HCT116 (cell line): ENCODE results near the gene NOP16. TPM values are rescaled to one million over a fixed set of nuclear protein-coding genes. Genes with fewer than 3 reads are reported as not detected.

Source experiments
- ATAC-seq: fragments of 200-7000 bp; cut with Tn5 transposase; 2 replicates; pipeline ENCODE4 v1.9.1; 2020; ENCODE audit warnings: mild to moderate bottlenecking, moderate library complexity
- BruUV-seq: library from RNA; stranded (reverse); fragments of 400-500 nt; replicated peaks from 2 replicates; lab custom pipeline; 2021; lab: Mats Ljungman, UMichigan
- CTCF ChIA-PET: fragments of 300-600 bp; sonication (Branson Sonifier 250); formaldehyde crosslinking; loops from one replicate; lab custom pipeline; 2021; ENCODE audit warnings: antibody characterized with exemption; lab: Charles Lee
- POLR2A ChIA-PET: fragments of 300-600, 350-600 bp; sonication (Branson Sonifier 250); formaldehyde crosslinking; loops from one replicate; lab custom pipeline; 2021; ENCODE audit warnings: antibody characterized with exemption; lab: Charles Lee
- RAD21 ChIA-PET, 2 experiments: fragments of 300-600 bp; sonication (Branson Sonifier 250); formaldehyde crosslinking; loops; one replicate each; lab custom pipeline; 2023; ENCODE audit warnings: low total read pairs in 2 of 2; ENCODE audit not compliant: uncharacterized antibody in 2 of 2, unreplicated experiment in 2 of 2, low non-redundant PET in 1 of 2; lab: Charles Lee
- DNase-seq: peaks from one replicate; pipeline ENCODE4 v3.0.0-alpha.2; 2010; ENCODE audit warnings: low read depth, low spot score
- H2AFZ ChIP-seq: fragments of 200-600 bp; shearing (Covaris generic), sonication (generic); 2 replicates; pipeline ENCODE4 v1.6.1; 2017; ENCODE audit warnings: low read depth, mixed run types, mixed read lengths, antibody characterized with exemption, low read length; ENCODE audit not compliant: poor library complexity, severe bottlenecking
- H3K27ac ChIP-seq: 2 replicates; pipeline ENCODE4 v1.5.1; 2012; ENCODE audit warnings: low read depth, low read length
- H3K27me3 ChIP-seq: fragments of 200-600 bp; sonication (generic); 2 replicates; pipeline ENCODE4 v1.6.1; 2016; ENCODE audit warnings: mixed run types, low read length, mixed read lengths; ENCODE audit not compliant: insufficient read depth
- H3K36me3 ChIP-seq, 2 experiments: fragments of 200-500 bp in 1 of 2; fragments of 200-600 bp in 1 of 2; sonication (Bioruptor generic) in 1 of 2; sonication (generic) in 1 of 2; 2 replicates each; pipeline versions ENCODE4 v1.5.1 to v1.6.1; 2014 to 2016; ENCODE audit warnings: low read length in 2 of 2, inconsistent platforms in 1 of 2, mixed read lengths in 1 of 2, mixed run types in 1 of 2; ENCODE audit not compliant: insufficient read depth in 2 of 2, control insufficient read depth in 1 of 2
- H3K4me1 ChIP-seq, 2 experiments: fragments of 200-600 bp in 1 of 2; sonication (generic) in 1 of 2; 2 replicates each; pipeline versions ENCODE4 v1.5.1 to v1.6.1; 2012 to 2017; ENCODE audit warnings: low read length in 2 of 2, inconsistent platforms in 1 of 2, mild to moderate bottlenecking in 1 of 2, mixed read lengths in 1 of 2, mixed run types in 1 of 2, moderate library complexity in 1 of 2; ENCODE audit not compliant: insufficient read depth in 2 of 2, control insufficient read depth in 1 of 2
- H3K4me2 ChIP-seq: fragments of 200-600 bp; sonication (generic); 2 replicates; pipeline ENCODE4 v1.6.1; 2017; ENCODE audit warnings: mixed run types, low read length, mixed read lengths
- H3K4me3 ChIP-seq, 2 experiments: fragments of 200-600 bp in 1 of 2; sonication (generic) in 1 of 2; replicated peaks in 1 of 2; 2 replicates each; pipeline ENCODE4 v1.5.1; 2011 to 2016; ENCODE audit warnings: low read length in 2 of 2, control low read depth in 1 of 2, low read depth in 1 of 2, mild to moderate bottlenecking in 1 of 2, mixed read lengths in 1 of 2, mixed run types in 1 of 2
- H3K79me2 ChIP-seq: fragments of 200-600 bp; sonication (generic); 2 replicates; pipeline ENCODE4 v1.6.1; 2017; ENCODE audit warnings: mild to moderate bottlenecking, mixed run types, low read length, moderate library complexity, mixed read lengths; ENCODE audit not compliant: insufficient read depth
- H3K9ac ChIP-seq: fragments of 200-600 bp; sonication (generic); 2 replicates; pipeline ENCODE4 v1.6.1; 2016; ENCODE audit warnings: low read length, mixed read lengths
- H3K9me2 ChIP-seq: fragments of 200-600 bp; sonication (generic), shearing (Covaris generic); 2 replicates; pipeline ENCODE4 v1.6.1; 2017; ENCODE audit warnings: mixed run types, mild to moderate bottlenecking, moderate library complexity; ENCODE audit not compliant: insufficient read depth
- H3K9me3 ChIP-seq, 2 experiments: fragments of 200-500 bp in 1 of 2; fragments of 200-600 bp in 1 of 2; sonication (Bioruptor generic) in 1 of 2; sonication (generic) in 1 of 2; 2 replicates each; pipeline ENCODE4 v1.6.1; 2014 to 2017; ENCODE audit warnings: low read length in 2 of 2, mixed read lengths in 2 of 2, inconsistent platforms in 1 of 2, low read depth in 1 of 2, mild to moderate bottlenecking in 1 of 2, mixed run types in 1 of 2, moderate library complexity in 1 of 2; ENCODE audit not compliant: control insufficient read depth in 1 of 2, insufficient read depth in 1 of 2
- H4K20me1 ChIP-seq: fragments of 200-600 bp; sonication (generic), shearing (Covaris generic); 2 replicates; pipeline ENCODE4 v1.6.1; 2017; ENCODE audit warnings: mixed run types, mild to moderate bottlenecking, moderate library complexity; ENCODE audit not compliant: insufficient read depth
- ATF3 ChIP-seq: IDR thresholded peaks from 2 replicates; pipeline ENCODE4 v1.6.1; 2012
- CBX3 ChIP-seq: IDR thresholded peaks from 2 replicates; pipeline ENCODE4 v1.6.1; 2012; ENCODE audit warnings: low read depth
- CEBPB ChIP-seq: IDR thresholded peaks from 2 replicates; pipeline ENCODE4 v1.6.1; 2012; ENCODE audit warnings: low read depth
- EGR1 ChIP-seq: IDR thresholded peaks from 2 replicates; pipeline ENCODE4 v1.6.1; 2012; ENCODE audit warnings: low read depth
- EZH2 ChIP-seq: fragments of 200-600 bp; sonication (generic); IDR thresholded peaks from 2 replicates; pipeline ENCODE4 v1.6.1; 2017; ENCODE audit warnings: antibody characterized with exemption, mixed run types
- MAX ChIP-seq: IDR thresholded peaks from 2 replicates; pipeline ENCODE4 v1.6.1; 2012
- POLR2A ChIP-seq: IDR thresholded peaks from 2 replicates; pipeline ENCODE4 v1.7.0; 2011; ENCODE audit warnings: borderline replicate concordance; ENCODE audit not compliant: insufficient read depth, insufficient read length; ENCODE audit errors: extremely low read depth
- POLR2AphosphoS5 ChIP-seq: IDR thresholded peaks from 2 replicates; pipeline ENCODE4 v1.6.1; 2011; ENCODE audit warnings: mild to moderate bottlenecking, low read depth, low read length, moderate library complexity
- RAD21 ChIP-seq: IDR thresholded peaks from 2 replicates; pipeline ENCODE4 v1.6.1; 2012; ENCODE audit warnings: low read depth, mild to moderate bottlenecking
- SRF ChIP-seq: IDR thresholded peaks from 2 replicates; pipeline ENCODE4 v1.6.1; 2012; ENCODE audit warnings: low read depth
- TCF7L2 ChIP-seq: IDR thresholded peaks from 2 replicates; pipeline ENCODE4 v1.7.0; 2011; ENCODE audit warnings: borderline replicate concordance, inconsistent platforms; ENCODE audit not compliant: insufficient read depth, insufficient read length; ENCODE audit errors: extremely low read depth
- YY1 ChIP-seq: IDR thresholded peaks from 2 replicates; pipeline ENCODE4 v1.6.1; 2011; ENCODE audit warnings: low read length, low read depth, moderate library complexity, mild to moderate bottlenecking; ENCODE audit not compliant: insufficient replicate concordance; ENCODE audit errors: extremely low read depth
- ZFX ChIP-seq: fragments of 450-650 bp; IDR thresholded peaks from 2 replicates; pipeline ENCODE4 v1.6.1; 2017
- ZNF274 ChIP-seq: fragments of 200-500 bp; sonication (Bioruptor generic); IDR thresholded peaks from 2 replicates; pipeline ENCODE4 v1.6.1; 2014; ENCODE audit warnings: mild to moderate bottlenecking, low read depth, low read length, inconsistent platforms
- intact Hi-C: fragments of 100-400 bp; cut with micrococcal nuclease; formaldehyde crosslinking; loops from 2 replicates; pipeline ENCODE4 v1.10.0; 2022
- total RNA-seq: library from RNA; stranded (reverse); gene quantifications from one replicate; pipeline ENCODE4 v1.2.1, GENCODE V29; 2021; ENCODE audit not compliant: unreplicated experiment

Gene NOP16
- total RNA-seq, 1 experiment from 2014 or later: 67.1 TPM

GRCh38 chr5:176391479-176391878, 3.1 kb upstream of the NOP16 start:
- Histone ChIP-seq H3K9me2 (no peaks in the 10 kb centered on the region), H4K20me1 (peaks cover 4% of the 10 kb centered on the region; the same call in 1 of the 2 replicates), H3K4me1 (peaks cover 11 to 20% of the 10 kb centered on the region in 2 experiments; a peak in 3 of 4 replicates), H3K36me3 (peaks cover 4 to 20% of the 10 kb centered on the region in 2 experiments; a peak in 2 of 4 replicates), H3K4me3 (no peak overlapping the region), H3K79me2 (peaks cover 39% of the 10 kb centered on the region), H2AFZ (no peak overlapping the region), H3K9me3 (no peaks in the 10 kb centered on the region), H3K4me2 (no peak overlapping the region), H3K9ac (no peak overlapping the region), H3K27me3 (no peaks in the 10 kb centered on the region), H3K27ac (no peak overlapping the region)
- DNase-seq (no peak), ATAC-seq (no peak)
- no TSS peak for BruUV-seq
- POLR2A ChIA-PET: no interaction called here
- no peak for TF ChIP-seq YY1
- no peak for TF ChIP-seq TCF7L2
- no peak for TF ChIP-seq POLR2A
- no peak for TF ChIP-seq CEBPB
- no peak for TF ChIP-seq ZNF274
- TF ChIP-seq MAX: no peak
- no peak for TF ChIP-seq RAD21
- no peak for TF ChIP-seq CBX3
- no peak for TF ChIP-seq ZFX
- no peak for TF ChIP-seq EGR1
- TF ChIP-seq SRF: no peak
- TF ChIP-seq POLR2AphosphoS5: no peak
- no peak for TF ChIP-seq EZH2
- TF ChIP-seq ATF3: no peak
- RAD21 ChIA-PET: no interaction called here
- CTCF ChIA-PET: no interaction called here
- intact Hi-C loops: no loop called here
